GM19351 (cell line): Measurements from ENCODE around the gene AK3.
"Not testable (repeated sequence)": the region's sequence is repeated elsewhere in the genome, so short reads cannot be mapped to it uniquely, and the experiment has no call there.

Source experiments
- ATAC-seq: cut with Tn5 transposase; IDR thresholded peaks from one replicate; pipeline ENCODE4 v1.9.1; 2021; ENCODE audit warnings: mild to moderate bottlenecking, moderate library complexity; ENCODE audit not compliant: unreplicated experiment

Gene AK3

GRCh38 chr9:4740638-4741364 lies at the start of gene AK3:
TSS of gene AK3 (minus strand) at chr9:4741202. CDS start at chr9:4741087, 115 bp downstream.
- ATAC-seq = peak; percentile 88

- no peak for ATAC-seq
Observed at GRCh38 chr9:4788703-4789102, 47.7 kb upstream of the AK3 start.

- no peak for ATAC-seq
Observed at GRCh38 chr9:4787876-4788275, 46.9 kb upstream of the AK3 start.

- ATAC-seq = no peak
Observed at GRCh38 chr9:4786599-4786998, 45.6 kb upstream of the AK3 start.

GRCh38 chr9:4784403-4784802 lies 43.4 kb upstream of the AK3 start:
- ATAC-seq = no peak

GRCh38 chr9:4783191-4783590 lies 42.2 kb upstream of the AK3 start:
- ATAC-seq = not testable (repeated sequence)

- ATAC-seq = no peak
Observed at GRCh38 chr9:4781408-4781807, 40.4 kb upstream of the AK3 start.

- no peak for ATAC-seq
Observed at GRCh38 chr9:4780651-4781050, 39.6 kb upstream of the AK3 start.

GRCh38 chr9:4774958-4775357 lies 34.0 kb upstream of the AK3 start:
- ATAC-seq = not testable (repeated sequence)

GRCh38 chr9:4774209-4774608 lies 33.2 kb upstream of the AK3 start:
- no peak for ATAC-seq

GRCh38 chr9:4771788-4772187 lies 30.8 kb upstream of the AK3 start:
- ATAC-seq = no peak

- ATAC-seq = no peak
Observed at GRCh38 chr9:4769321-4770080, 28.5 kb upstream of the AK3 start.

GRCh38 chr9:4768681-4769080 lies 27.7 kb upstream of the AK3 start:
- no peak for ATAC-seq

- no peak for ATAC-seq
Observed at GRCh38 chr9:4764033-4764432, 23.0 kb upstream of the AK3 start.

GRCh38 chr9:4762886-4763541 lies 22.0 kb upstream of the AK3 start:
- ATAC-seq = no peak

- peak; percentile 89 for ATAC-seq
Observed at GRCh38 chr9:4762108-4762885, 21.3 kb upstream of the AK3 start.

- ATAC-seq = no peak
Observed at GRCh38 chr9:4760122-4760521, 19.1 kb upstream of the AK3 start.

GRCh38 chr9:4756420-4756819 lies 15.4 kb upstream of the AK3 start:
- no peak for ATAC-seq

- ATAC-seq = no peak
Observed at GRCh38 chr9:4755026-4755609, 14.1 kb upstream of the AK3 start.

- not testable (repeated sequence) for ATAC-seq
Observed at GRCh38 chr9:4754530-4754929, 13.5 kb upstream of the AK3 start.
